Activated T-helper 1 cell treated with anti-CD3 and anti-CD28 coated beads, Interleukin-12 subunit alpha, Interleukin-12 subunit beta, Interleukin-2, Interleukin-4 antibody, amounts not matched to agents 30 ng/mL and 10 ng/mL and 1 ng/mL, durations not matched to agents 14 hours and 24 hours and 36 hours (primary cell): ENCODE results near the gene CDKAL1. TPM values are rescaled to one million over a fixed set of nuclear protein-coding genes. Genes with fewer than 3 reads are reported as not detected.
"Not testable (repeated sequence)": the region's sequence is repeated elsewhere in the genome, so short reads cannot be mapped to it uniquely, and the experiment has no call there.

Experiments
- DNase-seq: peaks from one replicate; pipeline ENCODE4 v3.0.0; 2021; ENCODE audit warnings: low spot score
- H3K27ac Mint-ChIP-seq: one replicate; pipeline ENCODE4 v1.8.0; 2021; ENCODE audit warnings: mild to moderate bottlenecking, mixed read lengths
- H3K27me3 Mint-ChIP-seq: one replicate; pipeline ENCODE4 v1.8.0; 2022; ENCODE audit warnings: mild to moderate bottlenecking, moderate library complexity, mixed read lengths; ENCODE audit not compliant: insufficient read depth
- H3K36me3 Mint-ChIP-seq: one replicate; pipeline ENCODE4 v1.8.0; 2021; ENCODE audit warnings: low read depth, mixed read lengths
- H3K4me1 Mint-ChIP-seq: one replicate; pipeline ENCODE4 v1.8.0; 2021; ENCODE audit warnings: low read depth, mixed read lengths
- H3K4me3 Mint-ChIP-seq: one replicate; pipeline ENCODE4 v1.8.0; 2021; ENCODE audit warnings: mild to moderate bottlenecking, moderate library complexity, mixed read lengths
- H3K9me3 Mint-ChIP-seq: one replicate; pipeline ENCODE4 v1.8.0; 2021; ENCODE audit warnings: mixed read lengths
- intact Hi-C: fragments of 100-400 bp; cut with micrococcal nuclease; formaldehyde crosslinking; loops from one replicate; pipeline ENCODE4 v1.15.1; 2024
- total RNA-seq: library from RNA; stranded (reverse); gene quantifications from 2 replicates; pipeline ENCODE4 v1.2.3, GENCODE V29; 2022

Gene CDKAL1
- total RNA-seq, 1 donor from 2014 or later = 32.2 TPM

GRCh38 chr6:20740088-20740487 lies 205.8 kb downstream of the CDKAL1 start:
- no peaks in the 10 kb centered on the region for H3K27me3 Mint-ChIP-seq
- H3K36me3 Mint-ChIP-seq = peaks cover 20% of the 10 kb centered on the region
- H3K9me3 Mint-ChIP-seq = peaks cover 5% of the 10 kb centered on the region
- no peak for DNase-seq
- H3K4me3 Mint-ChIP-seq = no peak overlapping the region
- H3K27ac Mint-ChIP-seq = no peak overlapping the region
- H3K4me1 Mint-ChIP-seq = no peaks in the 10 kb centered on the region
- intact Hi-C loops = no loop called here

GRCh38 chr6:20740727-20741126 lies 206.5 kb downstream of the CDKAL1 start:
- Mint-ChIP-seq H3K9me3 (peaks cover 5% of the 10 kb centered on the region), H3K27me3 (no peaks in the 10 kb centered on the region), H3K4me3 (no peak overlapping the region), H3K36me3 (peaks cover 20% of the 10 kb centered on the region), H3K27ac (no peak overlapping the region), H3K4me1 (no peaks in the 10 kb centered on the region)
- no peak for DNase-seq
- intact Hi-C loops = no loop called here

GRCh38 chr6:20741490-20741889 lies 207.2 kb downstream of the CDKAL1 start:
- H3K4me1 Mint-ChIP-seq = peaks cover under 1% of the 10 kb centered on the region
- H3K36me3 Mint-ChIP-seq = peaks cover 20% of the 10 kb centered on the region
- H3K27me3 Mint-ChIP-seq = no peaks in the 10 kb centered on the region
- no peak overlapping the region for H3K27ac Mint-ChIP-seq
- intact Hi-C loops = no loop called here
- peaks cover 5% of the 10 kb centered on the region for H3K9me3 Mint-ChIP-seq
- DNase-seq = no peak
- no peak overlapping the region for H3K4me3 Mint-ChIP-seq

GRCh38 chr6:20744911-20745557 lies 210.8 kb downstream of the CDKAL1 start:
- Mint-ChIP-seq H3K27me3 (no peaks in the 10 kb centered on the region), H3K27ac (no peak overlapping the region), H3K36me3 (peaks cover 15% of the 10 kb centered on the region), H3K4me3 (no peak overlapping the region), H3K4me1 (peaks cover 12% of the 10 kb centered on the region), H3K9me3 (peaks cover 13% of the 10 kb centered on the region)
- no peak for DNase-seq
- intact Hi-C loops = no loop called here

GRCh38 chr6:20746024-20746423 lies 211.8 kb downstream of the CDKAL1 start:
- Mint-ChIP-seq H3K4me1 (peaks cover 12% of the 10 kb centered on the region), H3K27me3 (no peaks in the 10 kb centered on the region), H3K4me3 (no peak overlapping the region), H3K9me3 (peaks cover 13% of the 10 kb centered on the region), H3K27ac (no peak overlapping the region), H3K36me3 (peaks cover 10% of the 10 kb centered on the region)
- intact Hi-C loops = no loop called here
- no peak for DNase-seq

GRCh38 chr6:20746805-20747558 lies 212.7 kb downstream of the CDKAL1 start:
- peaks cover 4% of the 10 kb centered on the region for H3K36me3 Mint-ChIP-seq

GRCh38 chr6:20747991-20748390 lies 213.7 kb downstream of the CDKAL1 start:
- no peak overlapping the region for H3K27ac Mint-ChIP-seq
- peaks cover 8% of the 10 kb centered on the region for H3K9me3 Mint-ChIP-seq
- H3K4me1 Mint-ChIP-seq = peaks cover 12% of the 10 kb centered on the region
- no peaks in the 10 kb centered on the region for H3K27me3 Mint-ChIP-seq
- no peak overlapping the region for H3K4me3 Mint-ChIP-seq
- intact Hi-C loops = no loop called here
- H3K36me3 Mint-ChIP-seq = peaks cover 2% of the 10 kb centered on the region
- DNase-seq = no peak

More at GRCh38 chr6:20746805-20747558, 212.7 kb downstream of the CDKAL1 start:
- DNase-seq = no peak
- peaks cover 8% of the 10 kb centered on the region for H3K9me3 Mint-ChIP-seq
- H3K4me1 Mint-ChIP-seq = peaks cover 12% of the 10 kb centered on the region
- H3K27ac Mint-ChIP-seq = no peak overlapping the region
- H3K27me3 Mint-ChIP-seq = no peaks in the 10 kb centered on the region
- H3K4me3 Mint-ChIP-seq = no peak overlapping the region
- intact Hi-C loops = no loop called here

GRCh38 chr6:20751293-20751935 lies 217.2 kb downstream of the CDKAL1 start:
- Mint-ChIP-seq H3K36me3 (peaks cover 7% of the 10 kb centered on the region), H3K27me3 (no peaks in the 10 kb centered on the region), H3K4me3 (no peak overlapping the region), H3K9me3 (peaks cover 13% of the 10 kb centered on the region), H3K4me1 (peaks cover 12% of the 10 kb centered on the region), H3K27ac (no peak overlapping the region)
- intact Hi-C loops = no loop called here
- DNase-seq = no peak

- Mint-ChIP-seq H3K4me3 (no peak overlapping the region), H3K27me3 (no peaks in the 10 kb centered on the region), H3K9me3 (peaks cover 5% of the 10 kb centered on the region)
These were observed 221.4 kb downstream of the CDKAL1 start for GRCh38 chr6:20755631-20756030.

GRCh38 chr6:20756584-20757147 lies 222.4 kb downstream of the CDKAL1 start:
- H3K27ac Mint-ChIP-seq, H3K36me3 Mint-ChIP-seq, H3K4me3 Mint-ChIP-seq, DNase-seq, H3K9me3 Mint-ChIP-seq, H3K27me3 Mint-ChIP-seq, intact Hi-C loops, H3K4me1 Mint-ChIP-seq: not testable (repeated sequence)

More at GRCh38 chr6:20755631-20756030, 221.4 kb downstream of the CDKAL1 start:
- Mint-ChIP-seq H3K36me3 (peaks cover 7% of the 10 kb centered on the region), H3K4me1 (no peaks in the 10 kb centered on the region), H3K27ac (no peak overlapping the region)
- DNase-seq = no peak
- intact Hi-C loops = no loop called here

GRCh38 chr6:20757761-20758160 lies 223.5 kb downstream of the CDKAL1 start:
- intact Hi-C loops = no loop called here
- H3K4me1 Mint-ChIP-seq = no peaks in the 10 kb centered on the region
- H3K36me3 Mint-ChIP-seq = peaks cover 7% of the 10 kb centered on the region
- no peak for DNase-seq
- no peak overlapping the region for H3K4me3 Mint-ChIP-seq
- no peaks in the 10 kb centered on the region for H3K27me3 Mint-ChIP-seq
- H3K9me3 Mint-ChIP-seq = peaks cover 5% of the 10 kb centered on the region
- H3K27ac Mint-ChIP-seq = no peak overlapping the region

GRCh38 chr6:20763296-20763695 lies 229.0 kb downstream of the CDKAL1 start:
- intact Hi-C loops = no loop called here
- Mint-ChIP-seq H3K27me3 (no peaks in the 10 kb centered on the region), H3K4me1 (no peaks in the 10 kb centered on the region), H3K27ac (no peak overlapping the region), H3K9me3 (no peaks in the 10 kb centered on the region), H3K36me3 (peaks cover 1% of the 10 kb centered on the region), H3K4me3 (no peak overlapping the region)
- DNase-seq = no peak

- intact Hi-C loops = no loop called here
- no peaks in the 10 kb centered on the region for H3K27me3 Mint-ChIP-seq
- no peak for DNase-seq
- H3K9me3 Mint-ChIP-seq = no peaks in the 10 kb centered on the region
- no peaks in the 10 kb centered on the region for H3K4me1 Mint-ChIP-seq
- no peak overlapping the region for H3K27ac Mint-ChIP-seq
- H3K36me3 Mint-ChIP-seq = peaks cover 4% of the 10 kb centered on the region
- no peak overlapping the region for H3K4me3 Mint-ChIP-seq
These were observed 235.4 kb downstream of the CDKAL1 start for GRCh38 chr6:20769631-20770030.
